GM21447 (cell line): Measurements from ENCODE around the gene SLC27A2.

Source experiments
- ATAC-seq: cut with Tn5 transposase; IDR thresholded peaks from one replicate; pipeline ENCODE4 v1.9.1; 2021; ENCODE audit not compliant: unreplicated experiment

The SLC27A2 gene

DNA sequence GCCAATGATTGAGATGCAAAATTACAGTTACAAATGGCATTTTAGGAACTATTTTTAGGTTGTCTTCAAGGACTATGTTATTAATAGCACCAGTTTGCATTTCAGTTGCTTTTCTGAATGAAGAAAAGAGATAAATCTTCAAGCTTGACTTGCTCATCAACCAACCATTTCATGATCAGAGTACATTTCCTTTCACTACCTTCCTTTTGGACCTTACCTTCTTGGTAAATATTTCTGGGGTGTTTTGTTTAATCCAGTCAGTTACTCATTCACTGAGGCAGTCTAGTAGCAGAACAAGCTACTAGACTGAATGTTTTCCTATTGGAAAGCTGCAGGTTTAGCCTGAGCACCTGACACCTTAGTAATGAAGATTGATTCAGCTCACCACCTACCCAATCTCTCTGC, 8.2 kb downstream of the SLC27A2 start:
- peak; percentile 64 for ATAC-seq

DNA sequence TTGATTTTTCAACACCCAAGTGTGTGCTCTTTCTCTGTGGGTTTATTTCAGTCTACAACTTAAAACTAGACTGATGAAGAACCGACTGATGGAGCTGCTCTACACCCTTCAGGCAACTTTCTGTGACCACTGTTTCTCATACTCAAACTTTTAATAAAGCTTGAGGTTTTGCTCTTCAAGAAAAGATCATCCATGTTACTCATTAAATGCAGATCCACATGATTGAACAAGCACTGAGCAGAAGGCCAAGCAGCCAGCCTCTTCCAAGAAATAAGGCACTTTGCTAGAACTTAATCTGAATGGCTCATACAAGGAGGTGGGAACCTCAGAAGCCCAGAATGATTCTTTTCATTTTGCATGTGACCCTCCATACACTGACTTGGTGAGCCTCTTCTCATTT, 8.7 kb downstream of the SLC27A2 start:
- ATAC-seq = peak; percentile 63

DNA sequence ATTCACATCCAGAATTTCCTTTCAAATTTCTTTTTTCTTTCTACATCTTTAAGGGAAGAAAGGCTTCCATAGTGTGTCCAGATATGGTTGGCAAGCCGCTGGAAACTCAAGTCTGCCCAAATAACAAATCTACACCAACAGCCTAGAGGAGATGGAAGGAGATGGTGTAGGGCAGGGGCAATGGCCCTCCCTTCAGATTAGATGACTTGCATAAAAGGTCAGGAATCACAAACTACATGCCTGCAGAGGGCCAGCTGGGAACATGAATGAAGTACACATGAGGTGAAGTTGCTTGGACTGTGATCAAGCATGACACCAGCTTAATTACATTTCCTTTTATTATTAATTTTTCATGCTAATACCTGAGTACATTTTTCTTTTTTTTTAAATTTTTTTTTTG, 10.2 kb downstream of the SLC27A2 start:
- ATAC-seq = no peak

DNA sequence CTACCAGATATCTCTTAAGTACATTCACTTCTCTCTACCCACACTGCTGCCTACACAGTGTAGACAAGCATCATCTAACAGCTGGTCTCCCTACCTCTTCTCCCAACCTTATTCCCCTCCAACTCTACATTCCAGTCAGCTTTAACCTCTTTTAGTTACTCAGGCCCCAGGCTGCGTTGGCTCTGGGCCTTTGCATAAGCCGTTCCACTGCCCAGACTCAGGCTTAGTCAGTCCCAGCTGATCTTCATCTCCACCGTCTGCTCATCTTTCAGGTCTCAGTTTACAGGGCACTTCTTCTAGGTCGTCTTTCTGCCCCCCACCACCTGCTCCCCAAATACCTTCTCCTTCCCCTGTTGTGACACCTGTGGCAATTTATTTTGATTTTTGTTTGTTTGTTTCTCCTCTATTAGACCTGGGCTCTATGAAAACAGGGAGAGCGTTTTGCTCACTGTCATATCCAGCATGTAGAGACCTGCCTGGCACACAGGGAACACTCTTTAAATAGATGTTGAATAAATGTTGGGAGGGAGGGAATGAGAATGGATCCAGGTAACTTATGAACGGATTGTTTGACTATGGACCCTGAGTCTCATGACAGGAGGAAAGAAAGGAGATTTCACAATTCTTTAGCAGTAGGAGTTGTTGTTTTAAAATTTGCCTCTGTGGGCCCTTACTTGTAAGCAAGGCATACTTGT, 11.1 kb downstream of the SLC27A2 start:
- no peak for ATAC-seq

DNA sequence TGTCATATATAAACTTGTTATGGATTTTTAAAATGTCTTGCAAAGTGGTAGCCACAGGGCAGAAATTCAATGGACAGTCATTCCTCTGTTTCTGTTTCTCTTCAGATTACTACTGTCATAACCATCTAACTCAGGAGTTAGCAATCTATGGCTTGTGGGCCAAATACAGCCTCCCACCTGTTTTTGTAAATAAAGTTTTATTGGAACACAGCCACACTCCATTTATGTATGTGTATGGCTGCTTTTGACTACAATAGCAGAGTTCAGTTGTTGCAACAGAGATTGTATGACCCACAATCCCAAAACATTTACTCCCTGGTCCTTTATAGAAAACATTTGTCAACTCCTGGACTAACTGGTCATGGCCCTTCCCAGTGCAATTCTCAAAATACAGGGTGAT, 20.0 kb downstream of the SLC27A2 start:
- no peak for ATAC-seq

DNA sequence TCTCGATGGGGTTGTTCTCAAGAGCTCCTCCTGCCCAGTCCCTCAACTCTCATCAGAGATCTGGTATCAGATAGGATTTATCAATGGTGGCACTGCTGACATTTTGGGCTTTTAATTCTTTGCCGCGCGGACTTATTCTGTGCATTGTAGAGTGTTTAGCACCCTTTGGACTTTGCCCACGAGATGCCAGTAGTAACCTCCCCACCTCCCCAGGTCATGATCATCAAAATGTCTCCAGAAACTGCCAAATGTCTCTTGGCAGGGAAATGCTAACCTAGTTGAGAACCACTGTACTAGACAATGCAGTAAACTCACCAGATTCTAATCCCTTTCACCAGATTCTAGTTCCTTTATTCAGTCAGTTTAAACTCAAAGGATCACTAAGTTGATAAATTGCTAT, 24.0 kb downstream of the SLC27A2 start:
- ATAC-seq = no peak

DNA sequence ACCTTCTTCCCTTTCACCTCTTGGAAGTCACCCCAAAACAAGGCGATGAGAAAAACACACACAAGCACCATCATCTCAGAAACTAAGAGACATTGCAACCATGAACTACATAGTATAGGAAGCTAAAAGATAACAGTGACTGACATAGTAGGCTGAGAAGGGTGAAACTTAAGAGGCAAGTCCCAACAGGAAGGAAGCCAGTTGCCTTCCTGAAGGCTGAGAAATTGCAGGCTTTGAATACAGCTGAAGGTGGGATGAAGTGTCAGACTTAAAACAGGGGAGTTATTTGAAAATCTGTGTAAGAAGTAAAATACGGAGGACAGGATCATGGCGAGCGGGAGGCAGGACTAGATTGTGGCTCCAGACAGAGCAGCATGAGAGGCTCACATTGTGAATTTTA, 27.8 kb downstream of the SLC27A2 start:
- no peak for ATAC-seq

DNA sequence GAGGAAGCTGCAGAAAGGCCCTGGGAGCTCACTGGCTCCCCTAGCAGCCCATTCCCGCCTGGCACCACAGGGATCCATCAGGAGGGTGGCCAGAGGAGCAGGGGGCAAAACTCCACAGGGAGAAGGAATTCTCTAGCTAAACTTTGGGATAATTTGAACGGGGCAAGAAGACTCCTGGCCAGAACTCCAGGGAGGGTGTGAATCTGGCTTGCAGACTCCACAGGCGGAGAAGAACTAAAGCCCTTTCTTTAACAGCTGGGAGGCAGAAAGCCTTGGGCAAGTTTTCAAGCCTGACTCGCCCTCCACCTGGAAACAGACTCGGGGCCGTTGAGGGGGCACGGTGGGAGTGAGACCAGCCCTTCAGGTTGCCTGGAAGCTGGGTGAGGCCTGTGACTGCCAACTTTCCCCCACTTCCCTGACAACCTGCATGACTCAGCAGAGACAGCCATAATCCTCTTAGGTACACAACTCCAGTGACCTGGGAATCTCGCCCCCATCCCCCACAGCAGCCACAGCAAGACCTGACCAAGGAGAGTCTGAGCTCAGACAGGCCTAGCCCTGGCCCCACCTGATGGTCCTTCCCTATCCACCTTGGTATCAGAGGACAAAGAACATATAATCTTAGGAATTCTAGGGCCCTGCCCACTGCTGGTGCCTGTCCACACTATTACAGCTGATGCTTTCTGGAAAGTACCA, 28.6 kb downstream of the SLC27A2 start:
- ATAC-seq = no peak

DNA sequence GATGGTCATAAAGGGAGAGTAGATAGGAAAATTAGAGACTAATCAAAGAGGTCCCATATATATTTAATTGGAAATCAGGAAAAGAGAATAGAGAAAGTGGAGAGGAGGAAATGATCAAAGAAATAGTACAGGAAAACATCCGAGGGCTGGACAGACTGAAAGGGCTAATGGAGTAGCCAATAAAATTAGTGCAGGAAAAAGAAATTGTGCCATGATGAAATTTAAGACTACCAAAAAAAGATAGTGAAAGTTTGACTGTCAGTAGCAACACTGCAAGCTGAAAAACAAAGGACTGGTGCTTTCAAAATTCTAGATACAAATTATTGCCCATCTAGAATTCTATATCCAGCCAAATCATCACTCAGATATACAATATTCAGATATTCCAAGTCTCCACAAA, 36.3 kb downstream of the SLC27A2 start:
- ATAC-seq = no peak

DNA sequence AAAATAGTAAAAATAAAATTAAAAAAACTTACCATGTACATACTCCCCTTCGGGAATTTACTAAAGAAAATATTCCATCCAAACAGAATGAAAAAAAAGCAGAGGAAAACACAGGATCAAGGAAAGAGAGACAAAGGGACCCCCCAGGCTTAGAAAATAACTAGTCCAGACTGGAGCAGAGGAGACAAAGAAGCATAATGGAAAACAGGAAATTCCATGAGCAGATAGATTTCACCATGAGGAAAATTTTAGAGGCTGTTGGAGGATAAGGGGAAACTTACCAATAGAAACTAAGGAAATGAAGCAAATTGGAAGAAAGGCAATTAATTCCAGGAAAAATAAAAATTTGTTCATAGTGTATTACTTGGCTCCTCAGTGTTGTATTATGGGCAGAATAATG, 36.7 kb downstream of the SLC27A2 start:
- no peak for ATAC-seq

DNA sequence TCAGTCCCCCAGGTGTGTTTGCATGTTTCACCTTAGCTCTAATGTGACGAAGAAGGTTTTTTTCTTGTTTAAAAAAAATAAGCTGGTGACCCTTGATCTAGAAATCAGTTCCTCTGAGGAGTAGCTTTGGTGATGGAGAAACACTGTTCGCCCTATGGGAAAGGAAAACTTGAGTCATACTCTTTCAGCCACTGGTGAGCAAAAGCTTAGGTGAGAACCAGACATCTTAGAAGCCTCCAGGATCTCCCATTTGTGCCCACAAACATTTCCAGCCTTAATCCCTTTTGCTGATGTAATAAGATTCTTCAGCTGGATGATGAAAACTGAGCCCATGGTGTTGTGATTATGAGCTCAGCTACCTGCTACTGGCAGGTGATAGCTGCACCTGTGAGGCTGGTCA, 37.8 kb downstream of the SLC27A2 start:
- no peak for ATAC-seq

DNA sequence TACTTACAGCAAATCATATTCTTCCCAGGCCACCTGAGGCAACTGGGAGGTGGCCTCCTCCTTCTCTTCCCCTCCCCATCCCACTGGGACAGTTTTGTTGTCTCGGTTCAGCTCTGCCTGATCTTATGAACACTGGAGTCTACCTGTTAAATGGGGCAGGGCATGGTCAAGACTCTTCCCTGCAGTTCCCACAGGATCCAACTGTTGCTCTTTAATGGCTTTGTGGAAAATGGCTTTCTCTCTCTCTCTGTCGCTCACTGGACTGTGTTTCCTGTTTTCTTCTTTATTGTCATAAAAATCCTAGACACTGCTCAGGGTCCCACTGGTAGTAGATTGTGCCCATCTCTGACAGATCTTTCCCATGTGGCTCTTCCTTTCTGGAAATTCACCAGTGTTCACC, 40.2 kb downstream of the SLC27A2 start:
- no peak for ATAC-seq

DNA sequence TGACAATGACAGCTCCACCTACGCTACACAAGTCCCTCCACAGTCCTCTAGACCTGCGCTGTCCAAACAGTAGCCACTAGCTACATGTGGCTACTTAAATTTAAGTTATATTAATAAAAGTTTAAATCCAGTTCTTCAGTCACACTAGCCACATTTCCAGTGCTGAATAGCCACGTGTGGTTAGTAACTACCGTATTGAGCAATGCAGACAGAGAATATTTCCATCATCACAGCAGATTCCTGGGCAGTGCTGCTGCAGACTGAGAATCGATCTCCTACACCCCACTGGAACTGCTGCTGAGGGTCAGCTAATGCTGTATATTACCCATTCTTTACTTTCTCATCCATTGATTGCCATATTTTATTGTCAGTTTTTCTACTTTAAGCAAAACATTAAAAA, 42.6 kb downstream of the SLC27A2 start:
- ATAC-seq = no peak

DNA sequence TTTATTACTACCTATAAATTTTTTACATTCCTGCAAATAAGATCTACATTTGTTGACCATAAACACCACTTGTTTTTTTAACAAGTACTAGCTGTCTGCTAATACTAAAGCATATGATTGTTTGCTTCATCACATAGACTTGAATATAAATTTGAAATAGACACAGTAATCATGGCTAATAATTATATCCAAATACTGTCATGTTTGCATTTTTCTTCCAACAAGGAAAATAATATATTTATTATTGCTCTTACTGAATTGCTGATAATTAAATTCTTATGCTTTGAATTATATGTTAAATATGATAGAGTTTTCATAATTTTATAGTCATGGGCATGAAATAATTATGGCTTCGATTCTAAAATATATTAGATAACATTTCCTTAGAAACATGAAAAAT, 43.1 kb downstream of the SLC27A2 start:
- no peak for ATAC-seq

DNA sequence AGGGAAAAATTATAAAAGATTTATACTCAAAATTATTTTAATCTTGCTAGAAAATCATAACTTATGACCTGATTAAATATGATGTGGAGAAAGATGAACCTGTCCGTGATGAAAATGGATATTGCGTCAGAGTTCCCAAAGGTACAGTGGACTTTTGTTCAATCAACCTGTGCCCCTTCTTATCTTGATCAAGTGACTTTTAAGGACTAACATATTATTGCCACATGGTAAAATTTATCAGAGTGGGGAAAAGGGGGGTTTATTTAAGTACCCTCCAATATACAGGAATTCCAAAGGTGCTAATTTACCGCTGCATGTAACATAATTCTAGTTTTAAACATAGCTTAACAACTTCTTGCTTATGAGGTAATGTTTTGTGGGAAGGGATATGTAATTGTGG, 43.9 kb downstream of the SLC27A2 start:
- no peak for ATAC-seq

DNA sequence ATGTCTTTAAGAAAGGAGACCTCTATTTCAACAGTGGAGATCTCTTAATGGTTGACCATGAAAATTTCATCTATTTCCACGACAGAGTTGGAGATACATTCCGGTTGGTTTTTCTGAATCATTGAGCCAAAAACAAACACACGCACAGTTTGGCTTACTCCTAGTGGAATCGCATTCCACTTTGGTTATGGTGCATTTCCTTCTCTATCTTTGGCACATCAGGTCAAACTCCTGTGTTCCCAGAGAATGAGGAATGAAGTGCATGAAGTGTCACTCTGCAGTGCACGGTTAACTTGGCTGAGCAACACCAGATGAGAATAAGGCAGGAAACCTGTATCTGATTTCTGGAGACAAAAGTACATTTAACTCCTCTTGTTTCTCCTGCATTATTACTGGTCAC, 45.1 kb downstream of the SLC27A2 start:
- ATAC-seq = no peak

DNA sequence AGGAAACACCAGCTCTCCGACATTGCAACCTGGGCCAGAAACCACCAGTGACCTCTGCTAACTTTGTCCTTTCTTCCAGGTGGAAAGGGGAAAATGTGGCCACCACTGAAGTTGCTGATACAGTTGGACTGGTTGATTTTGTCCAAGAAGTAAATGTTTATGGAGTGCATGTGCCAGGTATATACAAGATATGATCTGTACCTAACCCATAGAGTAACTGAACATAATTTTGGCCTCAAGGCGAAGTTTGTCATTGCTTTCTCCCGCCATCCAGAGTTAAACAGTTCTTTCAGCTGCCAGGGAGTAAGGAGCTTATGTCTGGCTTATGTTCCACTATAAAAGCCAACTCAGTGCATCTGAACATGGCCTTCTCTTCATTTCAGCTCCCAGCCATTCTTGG, 46.9 kb downstream of the SLC27A2 start:
- no peak for ATAC-seq

DNA sequence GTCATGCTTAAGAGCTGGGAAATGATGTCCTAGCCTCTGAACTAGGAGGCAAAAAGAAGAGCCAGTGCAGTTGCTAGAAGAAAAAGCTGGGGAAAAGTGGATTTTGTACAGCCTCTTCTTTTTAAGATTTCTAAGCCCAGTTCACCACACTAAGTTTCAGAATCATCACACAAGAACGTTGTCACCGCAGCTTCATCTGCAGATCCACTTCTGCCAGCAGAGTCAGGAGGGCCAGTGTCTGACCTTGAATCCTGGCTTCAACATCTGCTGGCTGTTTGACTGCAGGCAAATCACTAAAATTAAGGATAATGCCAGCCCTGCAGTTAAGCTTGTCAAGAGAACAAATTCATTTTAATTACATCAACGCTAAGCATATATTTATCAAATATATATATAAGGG, 47.3 kb downstream of the SLC27A2 start:
- ATAC-seq = no peak

DNA sequence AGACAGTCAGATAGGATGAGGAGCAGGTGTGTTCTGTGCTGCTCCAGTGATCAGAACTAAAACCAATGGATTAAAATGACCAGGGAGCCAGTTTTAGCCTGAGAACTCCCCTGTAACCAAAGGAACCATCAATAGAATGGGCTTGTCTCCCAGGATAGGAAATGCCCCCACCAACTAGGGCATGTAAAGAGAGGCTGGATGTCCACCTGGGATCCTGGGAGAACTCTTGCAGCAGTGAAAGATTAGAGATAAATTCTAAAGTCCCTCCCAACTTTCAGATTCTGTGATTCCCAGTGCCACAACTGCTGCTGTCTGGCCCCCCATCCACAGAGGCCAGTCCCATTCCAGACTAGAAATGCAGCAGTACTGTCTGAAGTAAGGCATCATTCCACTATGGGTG, 49.8 kb downstream of the SLC27A2 start:
- ATAC-seq = no peak

DNA sequence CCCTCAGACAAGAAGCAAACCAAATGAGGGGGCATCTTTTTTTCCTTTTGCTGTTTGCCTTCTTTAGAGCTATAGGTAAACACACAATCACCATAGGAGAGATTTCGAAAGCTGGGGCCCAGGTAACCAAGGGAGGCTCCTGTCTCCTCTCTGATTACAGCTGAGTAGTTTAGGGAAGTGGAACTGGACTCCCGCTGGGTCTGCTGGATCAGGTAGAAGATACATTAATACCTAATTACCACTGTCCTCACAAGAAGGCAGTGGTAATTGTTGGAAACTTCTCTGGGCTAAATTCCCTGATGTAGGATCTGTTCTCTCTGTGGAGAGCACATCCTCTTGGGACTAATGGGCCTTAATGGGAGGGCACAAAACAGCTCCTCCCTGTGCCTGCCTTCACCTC, 50.8 kb downstream of the SLC27A2 start:
- no peak for ATAC-seq

DNA sequence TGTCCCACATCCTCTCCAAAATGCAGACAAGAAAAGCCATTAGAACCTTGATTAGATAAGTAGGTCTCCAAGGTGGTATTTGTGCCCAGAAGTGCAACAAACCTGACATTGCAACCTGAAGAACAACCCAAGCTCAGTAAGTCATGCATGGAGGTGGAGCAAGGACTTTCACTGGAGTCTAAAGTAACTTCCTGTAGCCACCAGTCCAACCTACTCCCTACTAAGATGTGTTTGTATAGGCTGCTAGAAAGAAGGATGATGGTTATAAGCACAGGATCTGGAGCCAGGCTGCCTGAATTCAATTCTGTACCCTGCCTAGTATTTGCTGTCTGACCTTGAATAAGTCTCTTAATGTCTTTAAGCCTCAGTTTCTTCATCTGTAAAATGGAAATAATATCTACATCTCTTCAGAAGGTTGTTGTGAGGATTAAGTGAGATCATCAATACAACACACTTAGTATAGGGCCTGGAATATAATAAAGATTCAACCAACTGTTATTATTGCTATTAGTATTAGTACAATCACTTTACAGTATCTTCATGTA, 51.3 kb downstream of the SLC27A2 start:
- ATAC-seq = no peak

DNA sequence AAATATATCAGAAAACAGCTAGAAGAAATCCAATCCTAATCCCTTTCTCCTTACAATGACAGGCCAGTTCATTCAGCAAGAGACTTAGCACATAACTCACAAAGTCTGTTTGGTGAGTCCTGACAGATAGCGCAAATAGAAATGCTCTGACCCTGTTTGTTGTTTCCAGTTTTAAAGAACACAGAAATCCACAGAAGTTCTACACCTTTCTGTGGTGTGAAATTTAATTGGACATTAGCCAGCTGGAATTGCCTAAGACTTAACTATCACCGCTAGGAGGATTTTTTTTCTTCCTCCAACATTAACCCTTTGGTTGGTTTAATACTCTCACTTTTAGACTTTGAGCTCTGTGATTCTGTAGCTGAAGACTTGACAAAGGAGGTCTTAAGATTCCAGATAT, 52.8 kb downstream of the SLC27A2 start:
- ATAC-seq = no peak

DNA sequence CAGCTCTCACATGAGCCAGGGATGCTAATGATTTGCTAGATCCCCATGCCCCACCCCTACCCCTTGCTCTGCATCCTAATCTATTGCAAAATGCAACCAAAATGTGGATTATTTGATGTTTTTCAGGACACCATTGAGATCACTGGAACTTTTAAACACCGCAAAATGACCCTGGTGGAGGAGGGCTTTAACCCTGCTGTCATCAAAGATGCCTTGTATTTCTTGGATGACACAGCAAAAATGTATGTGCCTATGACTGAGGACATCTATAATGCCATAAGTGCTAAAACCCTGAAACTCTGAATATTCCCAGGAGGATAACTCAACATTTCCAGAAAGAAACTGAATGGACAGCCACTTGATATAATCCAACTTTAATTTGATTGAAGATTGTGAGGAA, 53.8 kb downstream of the SLC27A2 start:
- no peak for ATAC-seq
